Transverse colon (tissue), 4 donors: ENCODE data around the gene USP8. TPM values are rescaled to one million over a fixed set of nuclear protein-coding genes. Genes with fewer than 3 reads are reported as not detected.

Experiments used
- DNase-seq: peaks from one replicate; pipeline ENCODE4 v3.0.0-alpha.2; 2019
- H3K27ac ChIP-seq, 4 donors: fragments of 200-600 bp; sonication (generic); 2 replicates each; pipeline ENCODE4 v1.5.1; 2016 to 2018; ENCODE audit warnings: inconsistent platforms in 4 of 4
- H3K27me3 ChIP-seq: fragments of 200-600 bp; sonication (generic); 2 replicates; pipeline ENCODE4 v1.5.1; 2017; ENCODE audit warnings: inconsistent platforms
- H3K36me3 ChIP-seq, 4 donors: fragments of 200-600 bp; sonication (generic); 2 replicates each; pipeline ENCODE4 v1.5.1; 2017 to 2019; ENCODE audit warnings: inconsistent platforms in 4 of 4
- H3K4me1 ChIP-seq, 4 donors: fragments of 200-600 bp; sonication (generic); 2 replicates each; pipeline ENCODE4 v1.5.1; 2017 to 2020; ENCODE audit warnings: inconsistent platforms in 4 of 4
- H3K4me3 ChIP-seq, 4 donors: fragments of 200-600 bp; sonication (generic); 1 replicate in 1 of 4; 2 replicates in 3 of 4; pipeline versions ENCODE4 v1.5.1 to v1.6.1; 2017 to 2019; ENCODE audit warnings: inconsistent platforms in 4 of 4
- H3K9me3 ChIP-seq, 2 donors: fragments of 200-600 bp; sonication (generic); 2 replicates each; pipeline ENCODE4 v1.5.1; 2017 to 2019; ENCODE audit warnings: inconsistent platforms in 2 of 2
- CTCF ChIP-seq, 5 experiments: fragments of 200-600 bp in 3 of 5; fragments of 450-650 bp in 2 of 5; sonication (generic) in 3 of 5; IDR thresholded peaks; 1 replicate in 2 of 5; 2 replicates in 3 of 5; pipeline ENCODE4 v1.5.1; 2016 to 2017; ENCODE audit warnings: antibody characterized with exemption in 5 of 5, inconsistent platforms in 3 of 5, mild to moderate bottlenecking in 2 of 5, moderate library complexity in 1 of 5
- EP300 ChIP-seq: sonication (generic); formaldehyde crosslinking; IDR thresholded peaks from one replicate; pipeline ENCODE4 v1.6.1; 2017; ENCODE audit warnings: antibody characterized with exemption, low read depth
- POLR2A ChIP-seq: fragments of 450-650 bp; IDR thresholded peaks from one replicate; pipeline ENCODE4 v1.6.1; 2016; ENCODE audit warnings: antibody characterized with exemption, mild to moderate bottlenecking, moderate library complexity
- POLR2AphosphoS5 ChIP-seq, 3 donors: sonication (generic); formaldehyde crosslinking; IDR thresholded peaks; one replicate each; pipeline ENCODE4 v1.6.1; 2016; ENCODE audit warnings: antibody characterized with exemption in 3 of 3
- WGBS, 2 donors: methylation state at CpG; one replicate each; pipeline ENCODE4 v1.1.5; 2018; ENCODE audit warnings: low coverage in 1 of 2; 5-methylcytosine and 5-hydroxymethylcytosine counted together
- in situ Hi-C, 4 donors: fragments of 200-750 bp; cut with MboI; loops; one replicate each; pipeline versions ENCODE4 v1.15.0 to v1.15.1; 2017; ENCODE audit warnings: low sequenced_read_pairs in 3 of 4, low pct_ligation_motif_present in 1 of 4, low pct_unique_long_range_greater_than_20kb in 1 of 4
- intact Hi-C: fragments of 100-400 bp; cut with DNase I; formaldehyde crosslinking; loops from one replicate; pipeline ENCODE4 v1.15.1; 2023; ENCODE audit warnings: low total_unique reads
- small RNA-seq, 4 donors: library from RNA; depleted of rRNA; stranded (forward); fragments of <200 nt; gene quantifications; one replicate each; pipeline ENCODE3, GENCODE V24; 2016
- total RNA-seq, 4 donors: library from RNA; depleted of rRNA; stranded (reverse); fragments of >200 nt; gene quantifications; one replicate each; pipeline ENCODE4 v1.1.0, GENCODE V29; 2016

USP8 gene
- total RNA-seq, 4 donors from 2014 or later: 17.9 to 102 (median 68.9) TPM

GRCh38 chr15:50563756-50564155 lies 139.6 kb downstream of the USP8 start:
- no peak overlapping the region for H3K27ac ChIP-seq
- no peak overlapping the region for H3K4me3 ChIP-seq
- in situ Hi-C loops (no loop called here), intact Hi-C loops (no loop called here)
- no peaks in the 10 kb centered on the region for H3K9me3 ChIP-seq
- TF ChIP-seq EP300 (no peak), POLR2AphosphoS5 (IDR thresholded peaks at IDR 0.05) (no peak), POLR2A (no peak), CTCF (IDR thresholded peaks at IDR 0.05) (no peak)
- H3K27me3 ChIP-seq: no peaks in the 10 kb centered on the region
- peaks cover 0 to 46% (median 15%) of the 10 kb centered on the region in 4 donors for H3K36me3 ChIP-seq
- H3K4me1 ChIP-seq: no peaks in the 10 kb centered on the region
- no peak for DNase-seq
- WGBS, 2 donors: 94% methylated on average over 4 of the region's 4 CpGs; no CpG with 5 or more reads in 1 of the 2 donors

Small RNA genes lying within 50 kb of the gene (small RNA-seq; reads per million reads assigned to genes)
- gene RNA5SP395: 0 to 0.83 (median 0.06) reads per million in 4 donors

Other genes with a start within 250 kb of the USP8 start
- gene SLC27A2, start 242.2 kb upstream of the USP8 start, total RNA-seq: 10 to 100 TPM in 2 of 4 donors, 1 to 10 TPM in 2; 8.2 to 38.3 (median 21.5) TPM
- under 1 TPM in 2 of 4 donors, not detected in 2; 0.14 to 0.64 TPM for gene HDC, start 158.7 kb upstream of the USP8 start, total RNA-seq
- gene GABPB1, start 69.2 kb upstream of the USP8 start, total RNA-seq: 10 to 100 TPM in 2 of 4 donors, 1 to 10 TPM in 2; 2.2 to 21.4 (median 13.1) TPM
- gene USP50, start 122.3 kb downstream of the USP8 start, total RNA-seq: not detected